GM19043 (cell line): ENCODE data around the gene NRAS.

Experiments used
- ATAC-seq: cut with Tn5 transposase; IDR thresholded peaks from one replicate; pipeline ENCODE4 v1.9.1; 2021; ENCODE audit warnings: low read depth; ENCODE audit not compliant: unreplicated experiment

NRAS gene

GRCh38 chr1:114729782-114730181, 13.2 kb upstream of the NRAS start:
- no peak for ATAC-seq

- ATAC-seq, result no peak
Observed at GRCh38 chr1:114728553-114728952, 12.0 kb upstream of the NRAS start.

DNA sequence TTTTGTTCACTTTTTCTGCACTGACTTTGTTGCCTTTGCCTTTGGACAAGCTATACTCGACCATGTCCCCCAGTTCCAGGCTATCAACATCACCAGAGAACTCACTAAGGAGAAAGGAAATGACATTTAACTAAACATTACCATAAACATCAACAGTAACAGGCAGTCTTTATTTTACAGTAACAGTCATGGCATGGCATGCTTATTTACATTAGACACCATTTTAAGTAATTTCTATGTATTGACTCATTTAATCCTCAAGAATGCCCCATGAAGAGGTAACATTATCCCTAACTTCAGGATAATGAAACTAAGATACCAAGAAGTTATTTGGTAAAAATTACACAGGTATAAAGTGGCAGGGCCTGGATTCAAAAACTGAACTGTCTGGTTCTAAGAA, 8.7 kb upstream of the NRAS start:
- ATAC-seq, result no peak

- ATAC-seq, result no peak
Observed at GRCh38 chr1:114723915-114724314, 7.3 kb upstream of the NRAS start.

- no peak for ATAC-seq
Observed at GRCh38 chr1:114723457-114723856, 6.9 kb upstream of the NRAS start.

- ATAC-seq, result no peak
Observed at GRCh38 chr1:114720492-114720891, 3.9 kb upstream of the NRAS start.

DNA sequence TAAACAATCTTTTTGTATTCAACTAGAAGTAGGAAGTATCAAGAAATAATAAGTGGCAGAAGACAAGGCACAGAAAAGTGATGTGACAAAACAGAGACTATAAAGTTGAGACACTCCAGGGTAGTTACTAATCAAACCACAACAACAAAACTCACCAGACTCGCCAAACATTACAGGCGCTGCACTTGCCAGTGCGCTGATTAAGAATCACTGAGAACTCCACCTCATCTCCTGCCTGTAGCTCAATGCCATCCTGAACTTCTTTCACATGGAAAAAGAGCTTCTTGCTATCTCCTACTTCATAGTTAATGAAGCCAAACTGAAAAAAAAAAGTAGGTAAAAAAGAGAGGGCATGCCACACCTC, 2.8 kb upstream of the NRAS start:
- ATAC-seq, result no peak

DNA sequence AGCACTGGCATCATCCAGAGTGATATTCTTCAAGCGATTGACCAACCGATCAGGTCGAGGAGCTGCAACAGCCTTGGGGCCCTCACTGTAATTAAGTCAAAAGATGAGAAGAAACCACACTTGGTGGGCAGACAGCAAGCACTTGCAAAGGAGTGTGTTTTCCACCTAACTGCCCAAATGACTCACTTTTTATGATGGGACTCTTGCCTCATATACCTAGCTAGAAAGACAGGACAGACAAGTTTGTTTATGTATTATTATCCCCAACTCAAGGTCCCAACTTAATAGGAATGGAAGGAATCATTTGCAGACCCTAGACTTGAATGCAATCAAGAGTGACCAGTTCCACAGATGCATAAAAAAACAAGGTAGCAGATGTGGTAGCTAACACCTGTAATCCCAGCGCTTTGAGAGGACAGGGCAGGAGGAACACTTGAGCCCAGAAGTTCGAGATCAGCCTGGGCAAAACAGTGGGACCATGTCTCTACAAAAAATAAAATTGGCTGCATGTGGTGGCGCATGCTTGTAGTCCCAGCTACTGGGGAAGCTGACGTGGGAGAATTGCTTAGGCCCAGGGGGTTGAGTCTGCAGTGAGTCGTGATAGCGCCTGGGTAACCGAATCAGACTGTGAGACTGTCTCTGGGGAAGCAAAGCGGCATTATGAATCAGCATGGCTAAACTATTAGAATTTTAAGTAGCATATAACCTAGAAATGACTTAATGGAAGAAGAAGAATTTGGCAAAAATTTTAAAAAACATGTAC, 2.3 kb upstream of the NRAS start:
- no peak for ATAC-seq

DNA sequence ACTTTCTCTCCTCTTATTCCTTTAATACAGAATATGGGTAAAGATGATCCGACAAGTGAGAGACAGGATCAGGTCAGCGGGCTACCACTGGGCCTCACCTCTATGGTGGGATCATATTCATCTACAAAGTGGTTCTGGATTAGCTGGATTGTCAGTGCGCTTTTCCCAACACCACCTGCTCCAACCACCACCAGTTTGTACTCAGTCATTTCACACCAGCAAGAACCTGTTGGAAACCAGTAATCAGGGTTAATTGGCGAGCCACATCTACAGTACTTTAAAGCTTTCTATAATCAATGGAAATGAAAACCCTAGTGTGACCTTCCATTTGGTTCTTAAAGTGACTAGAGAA, 643 bp downstream of the NRAS start:
- ATAC-seq, result no peak

GRCh38 chr1:114712977-114713376, 3.6 kb downstream of the NRAS start:
- ATAC-seq, result no peak

- no peak for ATAC-seq
Observed at GRCh38 chr1:114710360-114710759, 6.2 kb downstream of the NRAS start.

DNA sequence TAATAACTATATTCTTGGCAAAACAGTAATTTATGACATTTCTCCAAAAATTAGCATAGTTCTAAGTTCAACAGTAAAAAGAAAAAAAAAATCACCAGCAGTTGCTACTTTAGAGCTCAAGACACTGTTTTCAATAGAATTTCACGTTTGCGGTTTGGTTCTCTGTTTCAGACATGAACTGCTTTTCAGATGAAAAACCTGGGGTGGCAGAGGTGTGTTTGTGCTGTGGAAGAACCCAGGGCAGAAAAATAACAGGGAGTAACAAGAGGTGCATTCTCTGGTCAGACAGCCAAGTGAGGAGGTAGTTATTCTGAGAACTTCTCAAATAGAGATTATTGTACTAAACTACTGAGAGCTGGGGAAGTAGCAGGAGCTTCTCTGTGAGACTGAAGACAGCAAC, 9.0 kb downstream of the NRAS start:
- no peak for ATAC-seq

- ATAC-seq, result no peak
Observed at GRCh38 chr1:114703242-114703641, 13.3 kb downstream of the NRAS start.

- ATAC-seq, result peak; percentile 61
Observed at GRCh38 chr1:114702737-114703136, 13.8 kb downstream of the NRAS start.

DNA sequence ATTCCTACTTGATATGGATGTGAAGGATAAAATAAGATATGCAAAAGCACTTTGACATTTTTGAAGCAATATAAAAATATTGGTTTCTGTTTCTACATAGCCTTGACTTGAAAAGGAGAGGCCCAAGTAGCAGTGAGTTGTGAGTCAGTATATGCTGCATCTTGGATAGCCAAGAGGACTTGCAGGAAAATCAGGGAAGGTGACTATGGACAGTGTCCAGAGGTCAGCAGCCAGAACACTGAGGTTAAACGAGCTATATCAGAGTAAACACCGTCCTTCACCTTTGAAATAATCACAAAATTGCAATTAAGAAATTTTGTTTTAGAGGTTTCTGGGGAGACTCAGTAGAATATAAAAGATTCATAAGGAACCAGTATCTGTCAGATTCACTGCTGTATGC, 14.6 kb downstream of the NRAS start:
- no peak for ATAC-seq

DNA sequence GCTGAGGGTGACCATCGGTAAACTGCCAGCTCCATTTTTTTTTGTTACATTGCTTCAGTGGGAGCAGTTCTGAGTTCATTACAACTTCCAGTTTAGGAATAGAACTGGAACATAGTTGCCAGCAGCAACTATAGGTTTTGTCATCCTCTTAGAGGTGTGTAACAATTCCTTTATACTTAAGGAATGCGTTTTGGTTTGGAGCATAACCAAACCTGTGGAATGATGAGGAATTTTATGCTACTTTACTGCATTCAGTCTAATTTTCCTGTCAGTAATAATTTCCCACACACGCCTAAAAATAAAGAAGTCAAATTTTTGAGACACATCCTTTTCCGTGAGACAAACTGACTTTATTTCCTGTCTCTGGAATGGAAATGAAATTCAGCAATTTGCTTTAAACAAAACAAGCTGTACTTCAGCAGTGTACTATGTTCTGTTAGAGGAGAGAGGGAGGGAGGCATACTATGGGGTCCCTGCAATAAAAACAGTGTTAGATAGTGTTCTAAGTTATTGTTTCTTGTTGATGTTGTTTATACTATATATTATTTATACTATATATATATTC, 16.5 kb downstream of the NRAS start:
- no peak for ATAC-seq

GRCh38 chr1:114696810-114697209, 19.8 kb downstream of the NRAS start:
- no peak for ATAC-seq

DNA sequence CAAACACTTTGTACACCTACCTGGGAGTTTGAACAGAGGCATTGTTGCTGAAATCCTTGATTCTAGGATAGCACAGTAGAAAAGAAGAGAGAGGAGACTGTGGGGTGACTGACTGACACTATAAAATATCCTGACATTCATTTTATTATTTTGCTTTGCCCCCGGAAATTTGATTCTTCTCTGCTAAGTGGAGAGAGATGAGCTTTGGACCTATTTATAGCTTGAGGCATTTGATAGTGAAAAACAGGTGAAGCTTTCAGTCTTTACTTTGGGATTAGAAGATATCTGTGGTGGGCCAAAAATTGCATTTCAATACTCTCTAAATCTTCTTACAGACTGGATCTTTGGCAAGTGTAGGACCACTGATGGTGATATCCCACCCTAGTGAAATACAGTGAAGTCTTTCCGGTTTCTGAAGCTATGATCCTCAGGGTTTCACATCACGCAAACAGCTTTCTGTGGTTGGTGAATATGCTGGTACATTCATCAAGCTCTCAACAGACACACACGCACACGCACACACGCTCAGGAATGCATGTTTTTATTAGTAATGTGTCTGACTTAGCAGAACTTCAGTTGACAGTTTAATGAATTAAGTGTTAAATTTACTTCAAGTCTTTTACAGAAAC, 21.0 kb downstream of the NRAS start, which contains the start of gene AMPD1:
TSS of gene AMPD1 (minus strand) at position 117 of the 629 bp plus-strand sequence. CDS start at position 42, 75 bp downstream.
- no peak for ATAC-seq

GRCh38 chr1:114694540-114695310, 21.8 kb downstream of the NRAS start:
- ATAC-seq, result no peak

DNA sequence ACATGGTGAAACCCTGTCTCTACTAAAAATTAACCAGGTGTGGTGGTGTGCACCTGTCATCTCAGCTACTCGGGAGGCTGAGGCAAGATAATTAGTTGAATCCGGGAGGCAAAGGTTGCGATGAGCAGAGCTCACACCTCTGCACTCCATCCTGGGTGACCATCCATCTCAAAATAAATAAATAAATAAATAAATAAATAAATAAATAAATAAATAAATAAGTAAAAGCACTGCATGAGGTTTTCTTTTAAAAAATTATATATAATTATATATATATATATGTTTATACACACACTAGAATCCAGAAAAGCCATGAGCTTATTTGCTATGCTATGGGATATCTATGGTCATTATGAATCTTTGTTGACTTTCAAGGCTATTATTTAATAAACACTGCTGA, 23.6 kb downstream of the NRAS start:
- no peak for ATAC-seq

DNA sequence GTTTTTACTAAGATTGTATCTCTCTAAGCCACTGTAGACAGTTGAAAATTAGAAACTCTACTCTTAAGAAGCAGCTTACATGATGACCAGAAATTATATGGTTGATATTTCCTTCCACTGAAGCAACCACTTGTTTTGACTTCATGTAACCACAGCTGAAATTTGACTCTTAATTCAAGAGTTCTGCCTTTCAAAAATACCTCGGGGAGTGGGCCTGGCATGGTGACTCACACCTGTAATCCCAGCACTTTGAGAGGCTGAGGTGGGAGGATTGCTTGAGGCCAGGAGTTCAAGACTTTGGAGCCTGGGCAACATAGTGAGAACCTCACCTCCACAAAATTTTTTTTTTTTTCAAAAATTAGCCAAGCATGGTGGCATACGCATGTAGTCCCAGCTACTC, 25.5 kb downstream of the NRAS start:
- no peak for ATAC-seq
